Measurements from ENCODE around the gene MUC4.

- no peak for TF ChIP-seq CTCF (IDR thresholded peaks at IDR 0.05; ENCODE audit: insufficient read depth, low read length, poor library complexity, severe bottlenecking)
- TF ChIP-seq EZH2phosphoT487 (conservative IDR thresholded peaks at IDR 0.05; ENCODE audit: low read length), result no peak
Observed at GRCh38 chr3:195802795-195803194, 8.9 kb downstream of the MUC4 start.

Data from SU-DHL-6 (cell line).